NB4 (cell line): ENCODE measurements around the gene CCM2.

ENCODE experiments used
- DNase-seq: peaks from one replicate; pipeline ENCODE4 v3.0.0; 2010; ENCODE audit warnings: low read depth
- H3K4me3 ChIP-seq: one replicate; pipeline ENCODE4 v1.5.1; 2011; ENCODE audit warnings: mild to moderate bottlenecking, low read depth, low read length, moderate library complexity
- MYC ChIP-seq: IDR thresholded peaks from 2 replicates; pipeline ENCODE4 v1.6.1; 2011; ENCODE audit warnings: low read depth, low read length
- POLR2A ChIP-seq: IDR thresholded peaks from 2 replicates; pipeline ENCODE4 v1.6.1; 2011; ENCODE audit warnings: mild to moderate bottlenecking; ENCODE audit not compliant: insufficient read length; ENCODE audit errors: extremely low read depth
- TF ChIP-seq, protein P1 (sequence below): IDR thresholded peaks from one replicate; pipeline ENCODE4 v1.5.1; 2012; ENCODE audit warnings: low read depth, low read length
- TF ChIP-seq, protein P2 (sequence below): IDR thresholded peaks from 2 replicates; pipeline ENCODE4 v1.6.1; 2011; ENCODE audit warnings: low read depth, low read length

CCM2 gene

DNA sequence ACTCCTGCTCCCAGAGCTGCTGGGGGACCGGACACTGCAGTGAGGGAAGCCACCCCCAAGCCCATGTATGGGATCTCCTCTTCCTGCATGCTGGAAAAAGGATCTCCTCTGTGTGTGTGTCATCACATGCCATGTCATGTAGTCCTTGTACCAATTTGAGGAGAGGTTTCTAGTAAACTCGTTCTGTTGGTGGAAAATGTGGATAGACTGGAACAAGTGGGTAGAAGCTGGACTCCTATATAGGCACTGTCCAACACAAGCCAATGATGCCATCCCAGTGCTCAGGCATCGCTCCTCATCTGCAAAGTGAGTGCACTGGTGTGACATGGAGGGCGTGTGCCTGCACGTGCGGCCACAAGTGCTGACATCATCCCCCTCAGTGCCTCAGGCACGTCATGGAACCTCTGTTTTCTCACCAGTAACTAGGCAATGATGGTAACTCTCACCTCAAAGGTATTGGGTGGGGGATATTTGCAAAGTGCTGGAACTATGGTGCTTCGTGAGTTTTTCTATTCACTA, 40.5 kb upstream of the CCM2 start:
- H3K4me3 ChIP-seq = no peak overlapping the region
- peak; percentile 60 for DNase-seq
- TF ChIP-seq MYC = no peak
- TF ChIP-seq, protein P1, sequence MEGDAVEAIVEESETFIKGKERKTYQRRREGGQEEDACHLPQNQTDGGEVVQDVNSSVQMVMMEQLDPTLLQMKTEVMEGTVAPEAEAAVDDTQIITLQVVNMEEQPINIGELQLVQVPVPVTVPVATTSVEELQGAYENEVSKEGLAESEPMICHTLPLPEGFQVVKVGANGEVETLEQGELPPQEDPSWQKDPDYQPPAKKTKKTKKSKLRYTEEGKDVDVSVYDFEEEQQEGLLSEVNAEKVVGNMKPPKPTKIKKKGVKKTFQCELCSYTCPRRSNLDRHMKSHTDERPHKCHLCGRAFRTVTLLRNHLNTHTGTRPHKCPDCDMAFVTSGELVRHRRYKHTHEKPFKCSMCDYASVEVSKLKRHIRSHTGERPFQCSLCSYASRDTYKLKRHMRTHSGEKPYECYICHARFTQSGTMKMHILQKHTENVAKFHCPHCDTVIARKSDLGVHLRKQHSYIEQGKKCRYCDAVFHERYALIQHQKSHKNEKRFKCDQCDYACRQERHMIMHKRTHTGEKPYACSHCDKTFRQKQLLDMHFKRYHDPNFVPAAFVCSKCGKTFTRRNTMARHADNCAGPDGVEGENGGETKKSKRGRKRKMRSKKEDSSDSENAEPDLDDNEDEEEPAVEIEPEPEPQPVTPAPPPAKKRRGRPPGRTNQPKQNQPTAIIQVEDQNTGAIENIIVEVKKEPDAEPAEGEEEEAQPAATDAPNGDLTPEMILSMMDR = no peak
- TF ChIP-seq, protein P2, sequence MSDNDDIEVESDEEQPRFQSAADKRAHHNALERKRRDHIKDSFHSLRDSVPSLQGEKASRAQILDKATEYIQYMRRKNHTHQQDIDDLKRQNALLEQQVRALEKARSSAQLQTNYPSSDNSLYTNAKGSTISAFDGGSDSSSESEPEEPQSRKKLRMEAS = no peak; the same call in 1 of the 2 replicates
- TF ChIP-seq POLR2A = peak; percentile 27

DNA sequence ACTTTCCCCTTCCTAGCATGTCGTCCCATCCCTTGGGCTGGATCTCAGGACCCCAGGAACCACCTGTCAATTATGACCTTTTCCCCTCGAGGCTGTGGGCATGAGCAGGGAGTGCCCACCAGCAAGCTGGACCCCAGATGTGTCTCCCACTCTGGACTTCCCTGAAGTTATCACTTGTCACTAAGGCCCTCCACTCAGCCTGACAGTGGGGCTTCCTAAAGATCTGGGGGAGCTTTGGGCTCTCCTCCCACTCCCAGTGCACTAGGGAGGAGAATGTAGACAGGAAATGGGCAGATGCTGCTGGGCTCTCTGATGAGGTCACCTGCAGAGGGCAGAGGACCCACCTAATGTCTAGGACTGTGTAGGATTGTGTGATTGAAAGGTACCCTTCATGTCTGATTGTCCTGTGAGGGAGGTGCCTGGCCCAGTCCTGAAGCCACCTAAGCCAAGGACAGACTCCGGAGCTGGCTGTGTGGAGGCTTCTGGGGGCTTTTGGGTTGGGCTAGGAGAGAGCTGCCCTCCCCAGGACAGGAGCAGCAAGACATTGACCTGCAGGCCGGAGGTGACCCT, 39.9 kb upstream of the CCM2 start:
- no peak for TF ChIP-seq MYC
- no peak for TF ChIP-seq POLR2A
- TF ChIP-seq, protein P1 = no peak
- TF ChIP-seq, protein P2 = no peak
- H3K4me3 ChIP-seq = no peak overlapping the region
- DNase-seq = peak; percentile 36

DNA sequence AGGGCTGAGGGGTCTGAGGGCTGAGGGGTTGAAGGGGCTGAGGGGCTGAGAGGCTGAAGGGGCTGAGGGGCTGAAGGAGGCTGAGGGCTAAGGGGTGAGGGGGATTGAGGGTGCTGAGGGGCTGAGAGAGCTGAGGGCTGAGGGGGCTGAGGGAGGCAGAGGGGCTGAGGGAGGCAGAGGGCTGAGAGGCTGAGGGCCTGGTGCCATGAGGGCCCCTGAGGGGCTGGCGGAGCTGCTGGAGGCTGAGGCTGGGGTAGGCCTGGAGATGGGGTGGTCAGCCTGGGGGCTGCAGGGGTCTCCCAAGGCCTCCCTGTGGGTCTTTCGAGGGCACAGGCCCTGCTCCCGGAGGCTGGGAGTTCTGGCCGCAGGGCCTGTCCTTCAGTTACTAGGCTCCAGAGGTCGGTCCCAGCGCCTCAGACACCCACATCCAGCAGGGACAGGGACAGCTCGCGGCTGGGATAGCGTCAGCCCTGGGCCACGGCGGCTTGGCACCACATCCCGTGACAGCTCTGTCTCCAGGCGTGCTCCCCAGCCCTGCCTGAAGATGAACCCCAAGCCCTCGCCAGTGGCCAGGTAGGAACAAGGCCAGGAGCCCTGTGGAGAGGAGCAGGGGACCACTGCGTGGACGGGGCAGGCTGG, 38.0 kb upstream of the CCM2 start:
- TF ChIP-seq MYC (no peak), POLR2A (peak; percentile 24)
- TF ChIP-seq, protein P2 = no peak
- TF ChIP-seq, protein P1 = no peak
- no peak overlapping the region for H3K4me3 ChIP-seq
- DNase-seq = peak; percentile 33

DNA sequence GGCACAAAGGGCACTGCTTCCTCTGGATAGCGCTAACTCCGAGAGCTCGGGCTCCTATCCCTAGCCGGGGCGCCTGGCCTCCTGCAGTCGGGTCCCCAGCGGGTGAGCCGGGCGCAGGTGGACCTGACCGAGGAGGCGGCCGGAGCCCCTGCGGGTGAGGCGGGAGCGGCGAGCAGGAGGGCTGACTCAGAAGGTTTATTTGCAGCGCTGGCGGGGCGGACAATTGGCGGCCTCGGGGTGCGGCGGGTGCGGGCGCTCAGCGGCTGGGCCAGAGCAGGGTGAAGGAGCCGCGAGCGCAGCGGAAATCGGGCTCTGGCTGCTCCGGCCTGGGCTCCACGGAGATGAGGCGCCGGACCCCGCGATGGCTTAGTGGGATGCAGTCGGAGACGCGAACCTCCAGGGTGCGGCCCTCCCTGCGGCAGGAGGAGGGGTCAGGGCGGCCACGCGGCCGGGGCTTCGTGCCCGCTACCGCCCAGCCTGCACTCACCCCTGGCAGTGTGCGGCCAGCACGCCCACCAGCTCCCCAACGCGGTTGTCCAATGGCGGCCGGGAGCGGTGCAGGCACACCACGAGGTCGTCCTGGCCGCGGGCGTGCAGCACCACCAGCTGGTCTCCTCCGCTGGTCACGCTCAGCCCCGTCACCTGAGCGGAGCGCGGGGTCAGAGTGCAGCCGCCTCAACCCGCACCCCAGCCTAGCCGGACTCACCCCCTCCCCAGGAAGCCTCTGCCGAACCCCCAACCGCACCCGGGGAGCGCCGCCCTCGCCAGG, 37.3 kb upstream of the CCM2 start:
- TF ChIP-seq POLR2A = no peak
- TF ChIP-seq MYC = no peak
- TF ChIP-seq, protein P2 = no peak
- TF ChIP-seq, protein P1 = no peak
- H3K4me3 ChIP-seq = no peak overlapping the region
- peak; percentile 24 for DNase-seq

DNA sequence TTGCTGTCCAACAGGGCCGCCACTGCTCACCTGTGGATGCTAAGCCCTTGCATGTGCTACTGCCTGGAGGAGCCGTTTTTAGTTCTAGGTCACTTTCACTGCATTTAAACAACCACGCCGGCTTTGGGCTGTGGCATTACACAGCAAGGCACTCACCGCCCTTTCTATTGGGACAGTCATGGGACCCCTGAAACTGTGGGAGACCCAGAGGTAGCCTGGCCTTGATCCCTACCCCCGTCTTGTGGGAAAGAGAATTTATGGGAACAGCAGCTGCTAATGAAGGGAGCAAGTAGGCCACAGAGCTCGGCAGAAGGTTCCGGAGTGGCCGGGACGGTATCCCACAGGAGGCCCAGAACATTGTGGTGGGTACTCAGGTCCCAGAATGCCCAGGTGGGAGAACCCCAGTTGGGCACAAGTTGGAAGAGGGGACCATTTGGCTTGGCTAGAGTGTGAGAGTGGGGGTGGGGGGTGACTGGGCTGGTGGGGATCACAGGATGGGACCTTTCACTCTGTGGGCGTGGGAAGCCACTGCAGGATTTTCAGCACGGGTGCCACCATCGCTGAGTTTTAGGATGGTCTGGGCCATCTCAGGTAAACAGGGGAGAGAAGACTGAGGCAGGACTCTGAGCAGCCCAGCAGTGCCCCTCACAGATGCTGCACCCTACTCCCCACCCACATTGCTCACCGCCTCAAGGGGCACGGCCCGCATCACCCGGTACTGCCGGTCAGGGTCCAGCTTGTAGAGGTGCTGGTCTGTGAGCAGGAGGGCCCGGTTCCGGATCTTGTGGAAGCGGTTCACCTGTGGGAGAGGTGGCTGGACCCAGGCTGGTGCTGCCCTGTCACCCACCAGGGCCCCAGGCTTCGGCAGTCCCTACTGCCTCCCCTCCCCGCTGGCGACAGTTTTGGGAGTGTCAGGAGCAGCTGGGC, 36.4 kb upstream of the CCM2 start:
- H3K4me3 ChIP-seq = no peak overlapping the region
- DNase-seq = peak; percentile 12
- TF ChIP-seq MYC (no peak), POLR2A (peak; percentile 10)
- TF ChIP-seq, protein P2 = no peak
- TF ChIP-seq, protein P1 = no peak
